RWPE2 (cell line): ENCODE measurements around the gene FOXM1.

Experiments used
- ATAC-seq: fragments of 200-7000 bp; cut with Tn5 transposase; 3 replicates; pipeline ENCODE4 v1.9.1; 2021; ENCODE audit warnings: low read depth
- DNase-seq: peaks from one replicate; pipeline ENCODE4 v3.0.0-alpha.2; 2020; ENCODE audit warnings: low spot score
- H3K27ac ChIP-seq: fragments of 450-650 bp; 2 replicates; pipeline ENCODE4 v1.5.1; 2017; ENCODE audit warnings: mild to moderate bottlenecking; ENCODE audit not compliant: poor library complexity, severe bottlenecking
- H3K27me3 ChIP-seq: fragments of 250-450 bp; sonication (Bioruptor Pico); 2 replicates; pipeline ENCODE4 v1.5.1; 2021; ENCODE audit warnings: mild to moderate bottlenecking, moderate library complexity; ENCODE audit not compliant: insufficient read depth, poor library complexity, severe bottlenecking
- H3K36me3 ChIP-seq: fragments of 250-450 bp; sonication (Bioruptor Pico); 2 replicates; pipeline ENCODE4 v1.5.1; 2020; ENCODE audit warnings: low read depth, mild to moderate bottlenecking, moderate library complexity
- H3K4me1 ChIP-seq: fragments of 250-450 bp; sonication (Bioruptor Pico); 2 replicates; pipeline ENCODE4 v1.5.1; 2021; ENCODE audit warnings: mild to moderate bottlenecking, moderate library complexity; ENCODE audit not compliant: insufficient read depth, poor library complexity, severe bottlenecking
- H3K4me3 ChIP-seq: fragments of 250-450 bp; sonication (Bioruptor Pico); 2 replicates; pipeline ENCODE4 v1.5.1; 2021; ENCODE audit warnings: mild to moderate bottlenecking, moderate library complexity; ENCODE audit not compliant: severe bottlenecking
- H3K9me3 ChIP-seq: fragments of 250-450 bp; sonication (Bioruptor Pico); 2 replicates; pipeline ENCODE4 v1.5.1; 2021; ENCODE audit warnings: mild to moderate bottlenecking, moderate library complexity; ENCODE audit not compliant: severe bottlenecking
- CTCF ChIP-seq: fragments of 450-650 bp; IDR thresholded peaks from one replicate; pipeline ENCODE4 v1.5.1; 2017; ENCODE audit warnings: mild to moderate bottlenecking, moderate library complexity; ENCODE audit not compliant: poor library complexity, severe bottlenecking

FOXM1 gene

GRCh38 chr12:2834581-2835491 lies 42.1 kb downstream of the FOXM1 start, which contains the start of gene NRIP2:
NRIP2 (minus strand) TSS chr12:2835035; CDS start chr12:2834983, 52 bp downstream.
- ATAC-seq (peak; percentile 19; the same call in 2 of the 3 replicates), DNase-seq (no peak)
- H3K4me3 ChIP-seq = no peak within 1 kb of the TSS

GRCh38 chr12:2833810-2834209 lies 43.2 kb downstream of the FOXM1 start:
- no peak for ATAC-seq
- DNase-seq = no peak
- Histone ChIP-seq H3K27ac (no peak overlapping the region), H3K4me1 (no peaks in the 10 kb centered on the region), H3K9me3 (no peaks in the 10 kb centered on the region), H3K27me3 (no peaks in the 10 kb centered on the region), H3K4me3 (no peak overlapping the region), H3K36me3 (peaks cover 1% of the 10 kb centered on the region; the same call in 1 of the 2 replicates)
- TF ChIP-seq CTCF = no peak

More at GRCh38 chr12:2834581-2835491, 42.1 kb downstream of the FOXM1 start, which contains the start of gene NRIP2:
- H3K27ac ChIP-seq = no peak within 1 kb of the TSS
- no peak for TF ChIP-seq CTCF
- H3K9me3 ChIP-seq = no peaks in the 10 kb centered on the region
- no peaks in the 10 kb centered on the region for H3K4me1 ChIP-seq
- H3K27me3 ChIP-seq = no peaks in the 10 kb centered on the region
- H3K36me3 ChIP-seq = no peaks in the 10 kb centered on the region

- H3K27me3 ChIP-seq = no peaks in the 10 kb centered on the region
- no peak overlapping the region for H3K4me3 ChIP-seq
- H3K4me1 ChIP-seq = no peaks in the 10 kb centered on the region
- H3K36me3 ChIP-seq = peaks cover 6% of the 10 kb centered on the region; the same call in 1 of the 2 replicates
- TF ChIP-seq CTCF = no peak
- no peak for DNase-seq
- H3K9me3 ChIP-seq = no peaks in the 10 kb centered on the region
- peak; percentile 30; the same call in 1 of the 3 replicates for ATAC-seq
- H3K27ac ChIP-seq = no peak overlapping the region
Measured at GRCh38 chr12:2833327-2833726, 43.6 kb downstream of the FOXM1 start.

GRCh38 chr12:2832550-2833127 lies 44.3 kb downstream of the FOXM1 start:
- DNase-seq (no peak), ATAC-seq (no peak)
- H3K27me3 ChIP-seq = no peaks in the 10 kb centered on the region
- H3K4me1 ChIP-seq = no peaks in the 10 kb centered on the region
- H3K27ac ChIP-seq = no peak overlapping the region
- TF ChIP-seq CTCF = no peak
- H3K9me3 ChIP-seq = no peaks in the 10 kb centered on the region
- H3K4me3 ChIP-seq = no peak overlapping the region
- peaks cover 11% of the 10 kb centered on the region; the same call in 1 of the 2 replicates for H3K36me3 ChIP-seq
